Osteoblast (primary cell): Measurements from ENCODE around the gene SORBS1. TPM values are rescaled to one million over a fixed set of nuclear protein-coding genes. Genes with fewer than 3 reads are reported as not detected.

Source experiments
- DNase-seq: peaks from one replicate; pipeline ENCODE4 v3.0.0; 2011; ENCODE audit warnings: low spot score, mixed read lengths; ENCODE audit not compliant: insufficient read length; ENCODE audit errors: missing footprints
- H2AFZ ChIP-seq: 2 replicates; pipeline ENCODE4 v1.6.0; 2011; ENCODE audit warnings: mild to moderate bottlenecking, low read length
- H3K27ac ChIP-seq: 2 replicates; pipeline ENCODE4 v1.5.1; 2011; ENCODE audit warnings: mild to moderate bottlenecking, low read depth, low read length, moderate library complexity
- H3K27me3 ChIP-seq: 2 replicates; pipeline ENCODE4 v1.6.0; 2012; ENCODE audit warnings: mild to moderate bottlenecking, control low read depth, inconsistent platforms, low read length, moderate library complexity; ENCODE audit not compliant: insufficient read depth
- H3K36me3 ChIP-seq: 2 replicates; pipeline ENCODE4 v1.5.1; 2011; ENCODE audit warnings: mild to moderate bottlenecking, low read length, control low read depth, moderate library complexity; ENCODE audit not compliant: insufficient read depth
- H3K4me1 ChIP-seq: 2 replicates; pipeline ENCODE4 v1.5.1; 2011; ENCODE audit warnings: mild to moderate bottlenecking, low read length, control low read depth, moderate library complexity; ENCODE audit not compliant: insufficient read depth
- H3K4me2 ChIP-seq: 2 replicates; pipeline ENCODE4 v1.6.0; 2011; ENCODE audit warnings: mild to moderate bottlenecking, low read length; ENCODE audit not compliant: insufficient read depth
- H3K4me3 ChIP-seq: fragments of 200-600 bp; sonication (generic); 3 replicates; pipeline ENCODE4 v1.5.1; 2012; ENCODE audit warnings: mild to moderate bottlenecking, low read length, inconsistent platforms; ENCODE audit not compliant: insufficient read depth
- H3K79me2 ChIP-seq: 2 replicates; pipeline ENCODE4 v1.6.0; 2012; ENCODE audit warnings: mild to moderate bottlenecking, low read length, control low read depth, inconsistent platforms; ENCODE audit not compliant: insufficient read depth
- H3K9me3 ChIP-seq: 2 replicates; pipeline ENCODE4 v1.5.1; 2011; ENCODE audit warnings: low read depth, low read length, control low read depth
- H4K20me1 ChIP-seq: 2 replicates; pipeline ENCODE4 v1.6.0; 2012; ENCODE audit warnings: mild to moderate bottlenecking, low read length, control low read depth; ENCODE audit not compliant: insufficient read depth
- total RNA-seq: library from RNA; depleted of rRNA; stranded (reverse); fragments of >200 nt; gene quantifications from 2 replicates; pipeline ENCODE4 v1.2.3, GENCODE V29; 2012
- TF ChIP-seq, protein P1 (sequence below): IDR thresholded peaks from 2 replicates; pipeline ENCODE4 v1.5.1; 2011; ENCODE audit warnings: mild to moderate bottlenecking, low read depth, low read length, moderate library complexity; ENCODE audit errors: extremely low read depth

The SORBS1 gene
- total RNA-seq, 1 donor, result 0.72 TPM

- no peaks in the 10 kb centered on the region for H3K79me2 ChIP-seq
Measured at GRCh38 chr10:95550073-95550672, 11.0 kb downstream of the SORBS1 start.

DNA sequence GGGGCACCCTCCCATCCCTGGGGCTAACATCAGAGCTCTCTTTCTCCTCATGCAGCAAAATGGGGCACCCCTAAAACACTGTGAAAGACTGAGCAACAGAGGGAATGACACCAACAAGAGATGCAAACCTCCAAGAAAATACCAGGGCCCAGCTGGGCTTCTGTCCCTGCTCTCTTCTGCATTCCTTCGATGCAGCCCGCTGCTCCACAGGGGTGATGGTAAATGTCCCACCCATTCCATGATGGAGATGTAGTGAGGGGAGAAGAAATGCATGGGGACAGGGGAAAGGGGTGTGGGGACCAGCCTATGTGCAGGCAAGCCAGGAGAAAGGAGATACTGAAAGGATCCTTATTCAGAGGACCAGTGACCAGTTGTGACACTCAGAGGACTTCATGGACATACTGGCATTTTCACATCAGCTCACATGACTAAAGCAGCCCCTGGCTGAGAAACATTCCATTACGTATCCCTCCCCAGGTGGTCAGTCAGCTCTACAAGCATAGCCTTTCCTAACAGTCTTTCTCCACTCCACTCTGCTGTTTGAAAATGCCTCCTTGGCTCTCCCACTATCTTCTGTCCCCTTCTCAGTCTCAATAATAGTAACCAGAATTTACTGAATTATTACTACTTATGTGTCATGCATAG, 13.3 kb downstream of the SORBS1 start:
- Histone ChIP-seq H4K20me1 (no peaks in the 10 kb centered on the region), H3K27ac (no peak overlapping the region), H3K9me3 (no peaks in the 10 kb centered on the region), H3K36me3 (no peaks in the 10 kb centered on the region), H3K4me1 (no peaks in the 10 kb centered on the region), H3K4me2 (no peak overlapping the region), H3K27me3 (peaks cover 5% of the 10 kb centered on the region), H3K4me3 (no peak overlapping the region), H2AFZ (no peak overlapping the region), H3K79me2 (no peaks in the 10 kb centered on the region)
- DNase-seq, result no peak
- TF ChIP-seq, protein P1, sequence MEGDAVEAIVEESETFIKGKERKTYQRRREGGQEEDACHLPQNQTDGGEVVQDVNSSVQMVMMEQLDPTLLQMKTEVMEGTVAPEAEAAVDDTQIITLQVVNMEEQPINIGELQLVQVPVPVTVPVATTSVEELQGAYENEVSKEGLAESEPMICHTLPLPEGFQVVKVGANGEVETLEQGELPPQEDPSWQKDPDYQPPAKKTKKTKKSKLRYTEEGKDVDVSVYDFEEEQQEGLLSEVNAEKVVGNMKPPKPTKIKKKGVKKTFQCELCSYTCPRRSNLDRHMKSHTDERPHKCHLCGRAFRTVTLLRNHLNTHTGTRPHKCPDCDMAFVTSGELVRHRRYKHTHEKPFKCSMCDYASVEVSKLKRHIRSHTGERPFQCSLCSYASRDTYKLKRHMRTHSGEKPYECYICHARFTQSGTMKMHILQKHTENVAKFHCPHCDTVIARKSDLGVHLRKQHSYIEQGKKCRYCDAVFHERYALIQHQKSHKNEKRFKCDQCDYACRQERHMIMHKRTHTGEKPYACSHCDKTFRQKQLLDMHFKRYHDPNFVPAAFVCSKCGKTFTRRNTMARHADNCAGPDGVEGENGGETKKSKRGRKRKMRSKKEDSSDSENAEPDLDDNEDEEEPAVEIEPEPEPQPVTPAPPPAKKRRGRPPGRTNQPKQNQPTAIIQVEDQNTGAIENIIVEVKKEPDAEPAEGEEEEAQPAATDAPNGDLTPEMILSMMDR, result no peak

More at GRCh38 chr10:95550073-95550672, 11.0 kb downstream of the SORBS1 start:
- H3K36me3 ChIP-seq, result no peaks in the 10 kb centered on the region
- no peak overlapping the region for H2AFZ ChIP-seq
- peaks cover 5% of the 10 kb centered on the region for H3K27me3 ChIP-seq
- H3K4me3 ChIP-seq, result no peak overlapping the region
- TF ChIP-seq, protein P1, result no peak
- H3K4me1 ChIP-seq, result no peaks in the 10 kb centered on the region
- H4K20me1 ChIP-seq, result no peaks in the 10 kb centered on the region
- no peak overlapping the region for H3K4me2 ChIP-seq
- DNase-seq, result no peak
- H3K9me3 ChIP-seq, result no peaks in the 10 kb centered on the region
- H3K27ac ChIP-seq, result no peak overlapping the region

DNA sequence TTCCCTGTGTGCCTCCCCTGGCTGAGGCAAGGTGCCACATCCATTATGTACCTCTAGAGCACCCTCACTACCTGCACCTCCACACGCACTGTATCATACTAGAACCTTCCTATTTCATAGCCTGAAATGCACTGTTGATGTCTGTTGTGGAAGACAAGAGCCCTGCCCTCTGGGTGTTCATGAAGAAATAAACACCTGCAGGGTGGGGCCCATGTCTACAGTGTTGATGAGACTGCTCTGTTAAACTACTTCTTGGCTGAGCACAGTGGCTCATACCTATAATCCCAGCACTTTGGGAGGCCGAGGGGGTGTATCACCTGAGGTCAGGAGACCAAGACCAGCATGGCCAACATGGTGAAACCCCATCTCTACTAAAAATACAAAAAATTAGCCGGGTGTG, 14.0 kb downstream of the SORBS1 start:
- no peaks in the 10 kb centered on the region for H3K4me1 ChIP-seq
- H2AFZ ChIP-seq, result no peak overlapping the region
- no peak overlapping the region for H3K4me3 ChIP-seq
- TF ChIP-seq, protein P1, result no peak
- H3K9me3 ChIP-seq, result no peaks in the 10 kb centered on the region
- H3K27ac ChIP-seq, result no peak overlapping the region
- no peaks in the 10 kb centered on the region for H3K79me2 ChIP-seq
- H3K27me3 ChIP-seq, result peaks cover 5% of the 10 kb centered on the region
- no peak for DNase-seq
- H3K4me2 ChIP-seq, result no peak overlapping the region
- no peaks in the 10 kb centered on the region for H4K20me1 ChIP-seq
- H3K36me3 ChIP-seq, result no peaks in the 10 kb centered on the region

- H3K9me3 ChIP-seq, result no peaks in the 10 kb centered on the region
- TF ChIP-seq, protein P1, result no peak
- H2AFZ ChIP-seq, result no peak overlapping the region
- no peak overlapping the region for H3K4me2 ChIP-seq
- no peaks in the 10 kb centered on the region for H3K79me2 ChIP-seq
- H3K27ac ChIP-seq, result no peak overlapping the region
- H3K27me3 ChIP-seq, result peaks cover 5% of the 10 kb centered on the region
- H3K4me1 ChIP-seq, result no peaks in the 10 kb centered on the region
- no peak for DNase-seq
- H4K20me1 ChIP-seq, result no peaks in the 10 kb centered on the region
- no peak overlapping the region for H3K4me3 ChIP-seq
- H3K36me3 ChIP-seq, result no peaks in the 10 kb centered on the region
Measured at GRCh38 chr10:95545981-95546380, 15.2 kb downstream of the SORBS1 start.
